NCI-H2227 (cell line): ENCODE results near the gene XRCC4.

Experiments
- DNase-seq: peaks from one replicate; lab custom pipeline; 2025; ENCODE audit not compliant: unreplicated experiment; lab: John Stamatoyannopoulos, UW

The XRCC4 gene

GRCh38 chr5:83375049-83375745, 297.9 kb downstream of the XRCC4 start:
- DNase-seq, result no peak

GRCh38 chr5:83376461-83376860, 299.1 kb downstream of the XRCC4 start:
- DNase-seq, result no peak

GRCh38 chr5:83377131-83377865, 300.0 kb downstream of the XRCC4 start:
- DNase-seq, result no peak

GRCh38 chr5:83378624-83379289, 301.4 kb downstream of the XRCC4 start:
- no peak for DNase-seq

GRCh38 chr5:83385812-83386211, 308.5 kb downstream of the XRCC4 start:
- no peak for DNase-seq

GRCh38 chr5:83387041-83387440, 309.7 kb downstream of the XRCC4 start:
- DNase-seq, result no peak

GRCh38 chr5:83388608-83389007, 311.3 kb downstream of the XRCC4 start:
- DNase-seq, result no peak

GRCh38 chr5:83392766-83393503, 315.6 kb downstream of the XRCC4 start:
- no peak for DNase-seq

GRCh38 chr5:83393504-83393866, 316.1 kb downstream of the XRCC4 start:
- DNase-seq, result no peak

GRCh38 chr5:83394190-83394589, 316.8 kb downstream of the XRCC4 start:
- DNase-seq, result no peak

GRCh38 chr5:83396662-83397061, 319.3 kb downstream of the XRCC4 start:
- DNase-seq, result no peak

- DNase-seq, result no peak
These were observed 320.3 kb downstream of the XRCC4 start for GRCh38 chr5:83397658-83398057.

- DNase-seq, result no peak
These were observed 322.9 kb downstream of the XRCC4 start for GRCh38 chr5:83400241-83400640.

GRCh38 chr5:83400701-83401100, 323.4 kb downstream of the XRCC4 start:
- DNase-seq, result no peak

- no peak for DNase-seq
These were observed 323.9 kb downstream of the XRCC4 start for GRCh38 chr5:83401122-83401731.

- DNase-seq, result no peak
These were observed 324.4 kb downstream of the XRCC4 start for GRCh38 chr5:83401775-83402174.
